ENCODE results near the gene PARP1.
"Not testable (repeated sequence)": the region's sequence is repeated elsewhere in the genome, so short reads cannot be mapped to it uniquely, and the experiment has no call there.

PARP1 gene

DNA sequence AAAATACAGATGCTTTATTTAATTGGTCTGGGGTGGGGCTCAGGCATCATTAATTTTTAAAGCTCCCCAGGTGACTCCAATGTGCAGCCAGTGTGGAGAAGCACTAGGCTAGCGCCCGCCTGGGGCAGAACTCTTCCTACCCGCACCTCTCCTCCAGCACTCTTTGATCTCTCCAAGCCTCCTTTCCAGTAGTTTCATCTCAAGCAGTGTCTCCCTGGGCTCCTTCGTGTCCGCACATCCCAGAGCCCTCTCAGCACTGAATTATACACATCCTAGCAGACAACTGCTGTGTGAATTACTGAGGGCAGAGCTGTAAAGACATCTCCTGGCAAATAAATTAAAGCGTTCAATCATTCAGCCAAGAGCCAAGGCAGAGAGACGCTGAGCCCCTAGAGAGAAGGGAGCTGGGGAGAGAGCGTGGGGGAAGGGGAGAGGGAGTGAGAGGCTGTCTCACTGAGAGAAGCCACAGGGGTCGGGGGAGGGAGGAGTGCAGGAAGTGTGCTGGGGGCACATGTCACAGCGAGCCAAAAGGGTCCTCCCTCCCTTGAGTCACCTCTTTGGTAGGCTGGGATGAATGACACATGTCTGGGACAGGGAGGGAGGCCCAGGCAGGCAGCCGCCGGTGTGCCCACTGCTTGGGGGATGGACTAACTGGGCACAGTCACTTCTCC is 21.0 kb upstream of the PARP1 start:
- DNase-seq, result no peak

DNA sequence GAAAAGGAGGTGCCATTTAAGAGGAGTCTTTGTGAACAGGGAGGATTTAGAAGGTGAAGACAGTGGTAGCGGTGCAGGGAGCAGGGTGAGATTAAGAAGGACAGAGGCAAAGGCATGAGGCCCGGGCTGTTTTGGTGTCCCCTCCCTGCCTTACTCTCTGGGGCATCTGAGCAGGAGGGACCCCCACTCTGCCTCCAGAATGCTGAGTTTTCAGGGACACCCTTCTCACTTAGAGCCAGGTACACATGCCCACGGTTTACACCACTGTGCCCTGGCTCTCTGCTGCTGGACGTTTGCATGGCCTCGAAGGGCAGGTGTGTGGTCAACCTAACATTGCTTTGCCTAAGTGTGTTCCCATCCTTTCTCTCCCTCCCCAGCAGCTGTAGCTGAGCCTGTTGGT is 20.5 kb upstream of the PARP1 start:
- no peak for DNase-seq

DNA sequence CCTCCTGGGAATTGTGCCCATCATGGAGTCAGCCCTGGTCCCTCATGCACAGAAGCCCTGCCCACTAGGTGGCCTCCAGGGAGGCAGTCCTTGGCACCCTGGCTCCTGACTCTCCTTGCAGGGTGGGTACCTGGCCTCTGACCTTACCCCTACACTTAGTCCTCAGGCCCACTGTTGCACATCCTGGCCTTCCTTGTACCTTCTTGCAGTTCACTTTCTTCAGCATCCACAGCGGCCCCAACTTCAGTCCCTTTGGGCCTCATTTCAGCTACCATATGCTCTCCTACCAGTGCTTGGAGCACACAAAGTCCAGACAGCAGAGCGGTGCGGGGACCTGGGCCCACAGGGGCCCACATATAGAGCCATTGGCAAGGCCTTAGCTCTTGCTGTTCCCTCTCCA is 19.2 kb upstream of the PARP1 start:
- no peak for DNase-seq

DNA sequence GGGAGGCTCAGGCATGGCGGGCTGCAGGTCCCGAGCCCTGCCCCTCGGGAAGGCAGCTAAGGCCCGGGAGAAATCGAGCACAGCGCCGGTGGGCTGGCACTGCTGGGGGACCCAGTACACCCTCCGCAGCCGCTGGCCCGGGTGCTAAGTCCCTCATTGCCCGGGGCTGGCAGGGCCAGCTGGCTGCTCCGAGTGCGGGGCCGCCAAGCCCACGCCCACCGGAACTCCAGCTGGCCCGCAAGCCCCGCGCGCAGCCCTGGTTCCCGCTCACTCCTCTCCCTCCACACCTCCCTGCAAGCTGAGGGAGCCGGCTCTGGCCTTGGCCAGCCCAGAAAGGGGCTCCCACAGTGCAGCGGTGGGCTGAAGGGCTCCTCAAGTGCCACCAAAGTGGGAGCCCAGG is 18.5 kb upstream of the PARP1 start:
- not testable (repeated sequence) for DNase-seq

DNA sequence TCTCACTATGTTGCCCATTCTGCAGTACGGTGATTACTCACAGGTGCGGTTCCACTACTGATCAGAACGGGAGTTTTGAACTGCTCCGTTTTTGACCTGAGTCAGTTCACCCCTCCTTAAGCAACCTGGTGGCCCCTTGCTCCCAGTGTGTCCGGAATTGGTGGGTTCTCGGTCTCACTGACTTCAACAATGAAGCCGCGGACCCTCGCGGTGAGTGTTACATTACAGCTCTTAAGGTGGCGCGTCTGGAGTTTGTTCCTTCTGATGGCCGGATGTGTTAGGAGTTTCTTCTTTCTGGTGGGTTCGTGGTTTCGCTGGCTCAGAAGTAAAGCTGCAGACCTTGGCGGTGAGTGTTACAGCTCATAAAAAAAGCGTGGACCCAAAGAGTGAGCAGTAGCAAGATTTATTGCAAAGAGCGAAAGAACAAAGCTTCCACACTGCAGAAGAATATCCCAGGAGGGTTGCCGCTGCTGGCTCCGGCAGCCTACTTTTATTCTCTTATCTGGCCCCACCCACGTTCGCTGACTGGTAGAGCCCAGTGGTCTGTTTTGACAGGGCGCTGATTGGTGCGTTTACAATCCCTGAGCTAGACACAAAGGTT is 17.6 kb upstream of the PARP1 start:
- DNase-seq, result peak; percentile 19

DNA sequence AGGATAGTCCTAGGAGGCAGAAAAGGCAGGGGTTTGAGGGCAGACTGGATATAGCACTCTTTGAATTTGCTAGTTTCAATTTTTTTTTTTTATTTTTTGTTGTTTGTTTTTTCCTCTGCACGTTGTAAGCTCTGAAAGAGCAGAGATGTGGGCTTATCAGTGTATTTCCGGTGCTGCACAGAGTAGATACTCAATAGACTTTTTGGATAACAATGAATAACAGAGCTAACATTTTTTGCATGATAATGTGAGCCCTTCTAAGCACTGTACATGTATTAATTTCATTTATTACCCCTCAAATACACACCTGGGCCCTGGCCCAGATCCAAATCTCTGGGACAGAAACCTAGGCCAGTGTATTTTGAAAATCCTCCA is 17.1 kb upstream of the PARP1 start:
- no peak for DNase-seq

DNA sequence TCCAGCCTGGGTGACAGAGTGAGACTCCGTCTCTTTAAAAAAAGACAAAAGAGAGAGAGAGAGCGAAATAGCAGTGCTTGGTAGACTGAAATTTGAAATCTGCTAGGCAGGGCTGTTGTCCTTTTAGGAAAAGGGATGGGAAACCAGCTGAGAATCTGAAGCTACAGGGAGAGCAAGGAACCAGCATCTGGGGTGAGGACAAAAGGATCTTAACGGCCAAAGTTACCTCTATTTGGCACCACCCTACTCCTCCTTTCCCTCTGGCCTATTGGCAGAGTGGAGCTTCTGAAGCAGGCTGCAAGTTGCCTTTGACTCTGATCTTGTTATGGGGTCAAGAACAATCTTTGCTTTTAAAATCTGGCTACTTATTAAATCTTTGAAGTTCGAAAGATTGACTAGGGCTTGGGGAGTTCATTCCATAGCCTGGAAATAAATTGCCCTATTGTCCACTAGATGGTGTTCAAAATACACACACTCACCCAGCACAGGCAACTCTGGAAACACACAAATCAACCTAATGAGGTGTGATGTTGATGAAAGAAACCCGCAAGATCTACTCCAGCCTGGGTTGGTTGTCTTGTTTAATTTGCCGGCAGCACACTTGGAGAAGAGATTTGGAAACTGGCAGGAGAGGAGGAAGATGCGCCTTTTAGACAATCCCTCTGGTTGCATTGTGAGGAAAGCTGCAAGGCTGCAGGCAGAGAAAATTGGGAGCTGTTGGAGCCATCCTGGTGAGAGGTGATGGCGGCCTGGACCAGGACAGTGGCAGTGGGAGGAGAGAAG is 16.5 kb upstream of the PARP1 start:
- DNase-seq, result no peak

DNA sequence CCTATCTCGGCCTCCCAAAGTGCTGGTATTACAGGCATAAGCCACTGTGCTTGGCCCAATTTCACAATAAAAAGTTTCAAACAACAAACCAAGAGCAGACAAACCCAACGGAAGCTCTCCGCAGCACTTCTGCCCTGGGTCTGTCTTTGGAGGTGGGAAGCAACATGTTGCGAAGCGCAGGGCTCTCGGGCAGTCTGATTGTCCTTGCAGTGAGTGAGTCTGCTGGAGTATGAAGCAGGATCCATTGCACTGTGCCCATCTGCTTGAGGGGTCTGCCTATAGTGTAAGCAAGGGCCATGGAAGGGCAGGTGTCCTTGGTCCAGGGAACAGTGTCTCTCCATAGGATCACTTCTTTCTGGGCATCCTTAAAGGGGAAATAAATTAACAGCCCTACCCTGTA is 14.6 kb upstream of the PARP1 start:
- no peak for DNase-seq

DNA sequence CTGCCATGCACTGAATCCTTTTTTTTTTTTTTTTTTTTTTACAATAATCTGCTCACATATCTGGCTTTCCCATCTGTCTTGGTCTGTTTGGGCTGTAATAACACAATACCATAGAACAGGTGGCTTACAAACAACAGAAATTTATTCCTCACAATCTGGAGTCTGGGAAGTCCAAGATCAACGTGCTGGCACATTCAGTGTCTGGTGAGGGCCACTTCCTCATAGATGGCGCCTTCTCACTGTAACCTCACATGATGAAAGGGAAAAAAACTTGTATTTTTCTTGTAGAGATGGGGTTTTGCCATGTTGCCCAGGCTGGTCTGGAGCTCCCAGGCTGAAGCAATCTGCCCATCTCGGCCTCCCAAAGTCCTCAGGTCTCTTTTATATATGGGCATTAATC is 13.0 kb upstream of the PARP1 start:
- no peak for DNase-seq

DNA sequence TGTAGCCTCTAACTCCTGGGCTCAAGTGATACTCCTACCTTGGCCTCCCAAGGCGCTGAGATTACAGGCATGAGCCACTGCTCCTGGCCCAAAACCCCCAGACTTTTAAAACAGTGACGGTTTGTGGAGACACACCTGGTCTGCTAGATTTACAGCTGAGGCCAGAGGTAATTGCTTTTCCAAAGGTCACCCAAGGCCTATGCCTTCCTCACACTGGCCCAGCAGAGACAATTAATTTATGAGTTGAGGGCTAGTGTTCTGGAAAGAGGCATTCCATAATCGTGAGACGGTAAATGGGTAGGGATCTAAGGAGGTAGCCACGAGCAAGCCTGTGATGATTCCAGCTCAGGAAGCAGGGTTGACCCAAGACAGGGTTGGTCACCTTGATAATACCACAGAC is 12.4 kb upstream of the PARP1 start:
- DNase-seq, result no peak

DNA sequence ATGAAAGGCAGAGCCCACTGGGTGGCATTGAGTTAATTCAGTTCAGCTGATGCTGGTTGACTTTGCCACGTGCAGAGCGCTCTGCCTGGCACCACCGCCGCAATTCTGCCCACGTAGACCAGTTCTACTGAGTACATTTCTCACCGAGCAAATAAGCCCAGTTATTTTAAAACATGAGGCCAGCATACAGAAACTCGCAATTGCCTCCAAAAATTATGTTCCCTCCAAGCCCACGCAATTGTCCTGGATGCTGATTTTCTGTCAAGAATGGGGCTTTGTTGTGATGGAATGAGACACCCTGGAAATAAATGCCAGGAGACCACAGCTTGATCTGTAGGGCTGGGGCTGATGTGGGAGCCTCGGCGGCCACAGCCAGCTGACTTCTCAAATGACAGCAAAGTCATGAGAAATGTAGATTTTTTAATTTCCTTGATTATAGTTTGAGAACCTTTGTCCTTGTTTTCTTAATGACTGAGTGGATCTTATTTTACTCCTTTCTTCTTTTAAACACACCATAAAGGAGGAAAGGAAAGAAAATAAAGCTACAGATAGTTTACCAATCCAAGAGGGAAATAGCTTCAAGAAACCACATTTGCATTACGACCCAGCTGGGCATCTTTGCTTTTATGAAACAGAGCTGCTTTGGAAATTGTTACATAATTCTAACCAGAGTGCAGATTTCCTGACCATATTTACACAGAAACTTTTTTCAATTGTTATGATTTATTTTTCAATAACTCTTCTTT is 11.6 kb upstream of the PARP1 start:
- no peak for DNase-seq

DNA sequence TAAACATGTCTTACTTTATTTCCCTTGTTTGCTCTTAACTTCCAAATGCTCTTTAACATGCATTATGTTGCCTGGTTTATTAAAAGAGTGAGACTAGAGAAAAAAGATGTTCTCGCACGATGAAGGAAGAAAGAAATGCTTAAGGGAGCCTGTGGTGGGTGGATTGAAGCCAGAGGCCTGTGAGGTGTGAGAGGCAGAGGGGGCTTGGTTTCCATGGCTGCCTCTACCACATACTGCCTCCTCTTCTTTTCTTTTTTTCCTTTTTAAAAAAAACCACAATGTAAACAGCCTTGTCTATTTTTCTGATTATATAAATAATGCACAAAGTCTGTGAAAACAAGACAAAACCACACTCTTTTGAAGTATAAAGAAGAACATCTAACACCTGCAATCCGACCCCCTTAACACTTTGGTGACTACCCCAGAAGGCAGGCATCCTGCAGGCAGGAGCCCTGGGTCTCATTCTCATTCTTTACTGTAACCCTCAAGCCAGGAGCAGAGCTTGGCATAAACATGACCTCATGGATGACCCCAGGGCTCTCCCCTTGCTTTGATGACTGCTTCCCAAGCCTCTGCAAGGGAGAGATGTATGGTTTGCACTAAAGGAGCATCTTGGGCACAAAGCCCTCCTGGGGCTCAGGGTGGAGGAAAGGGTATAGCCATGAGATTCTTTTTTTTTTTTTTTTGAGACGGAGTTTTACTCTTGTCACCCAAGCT is 10.1 kb upstream of the PARP1 start:
- DNase-seq, result no peak

DNA sequence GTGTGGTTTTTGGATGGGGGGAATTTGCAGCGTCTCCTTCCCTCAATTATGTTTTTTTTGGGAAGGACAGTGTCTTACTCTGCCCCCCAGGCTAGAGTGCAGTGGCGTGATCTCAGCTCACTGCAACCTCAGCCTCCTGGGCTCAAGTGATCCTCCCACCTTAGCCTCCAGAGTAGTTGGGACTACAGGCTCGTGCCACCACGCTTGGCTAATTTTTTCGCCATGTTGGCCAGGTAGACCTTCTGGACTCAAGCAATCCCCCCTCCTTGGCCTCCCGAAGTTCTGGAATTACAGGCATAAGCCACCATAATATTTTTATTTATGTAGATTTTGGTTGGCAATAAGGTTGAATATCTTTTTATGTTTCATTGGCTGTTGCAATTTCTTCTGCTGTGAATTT is 9.5 kb upstream of the PARP1 start:
- DNase-seq, result no peak

DNA sequence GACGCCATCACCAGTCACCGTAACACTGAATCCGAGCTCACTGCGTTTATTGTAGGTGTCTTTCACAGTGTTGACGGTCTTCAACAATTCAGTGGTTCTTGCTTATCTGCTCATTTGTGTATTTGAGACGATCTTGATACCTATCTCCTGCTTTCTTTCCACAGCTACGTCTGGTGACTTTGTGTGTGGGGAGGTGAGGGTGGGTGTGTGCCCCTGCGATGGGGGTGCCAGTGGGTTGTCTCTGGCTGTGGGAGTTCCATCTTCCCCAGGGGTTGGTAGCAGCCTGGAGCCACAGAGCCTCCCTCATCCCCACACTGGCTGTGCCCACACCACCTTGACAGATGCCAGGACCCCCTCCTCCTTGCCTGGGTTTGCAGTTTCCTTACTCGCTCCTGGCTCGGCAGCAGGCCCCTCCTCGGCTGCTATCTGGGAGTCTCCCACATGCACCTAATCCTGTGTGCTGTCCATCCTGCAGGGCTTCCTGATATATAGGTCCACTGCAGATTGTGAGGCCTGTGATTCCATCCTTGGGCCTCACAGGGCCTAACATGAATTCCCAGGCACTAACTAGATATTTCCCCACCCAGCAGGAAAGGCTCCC is 6.3 kb upstream of the PARP1 start:
- DNase-seq, result no peak

DNA sequence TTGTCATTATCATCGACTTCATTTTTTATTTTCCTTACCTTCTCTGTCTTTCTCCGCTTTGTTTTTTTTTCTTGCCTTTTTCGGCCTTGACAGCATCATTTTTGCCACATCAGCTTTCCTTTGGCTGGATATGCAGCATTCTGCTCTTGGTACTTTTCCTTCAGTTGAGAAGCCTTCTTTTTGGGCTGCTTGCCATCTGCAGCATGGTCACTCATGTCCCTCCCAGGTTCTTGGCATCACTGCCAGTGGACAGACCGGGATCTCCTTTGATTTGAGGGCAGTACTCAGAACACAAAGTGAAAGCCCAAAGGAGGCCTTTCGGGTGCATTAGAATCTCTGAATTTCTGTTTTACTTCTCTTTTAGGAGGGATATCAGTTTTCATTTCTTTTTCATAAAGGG is 3.7 kb upstream of the PARP1 start:
- DNase-seq, result no peak

DNA sequence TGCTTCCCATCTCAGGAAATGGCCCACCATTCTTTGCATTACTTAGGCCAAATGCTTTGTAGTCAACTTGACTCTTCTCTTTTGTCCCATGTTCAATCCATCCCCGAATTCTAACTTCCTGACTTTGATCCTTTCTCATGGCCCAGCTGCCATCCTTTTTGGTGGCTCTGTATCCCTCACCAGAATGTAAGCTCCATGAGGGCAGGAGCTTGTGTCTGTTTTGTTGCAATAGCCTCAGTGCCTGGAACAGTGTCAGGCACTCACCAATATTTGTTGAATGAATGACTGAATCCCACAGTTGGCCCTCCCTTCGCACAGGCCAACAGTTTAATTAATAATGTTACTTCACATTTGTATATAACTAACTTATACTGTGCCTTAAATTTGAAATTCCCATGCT is 3.1 kb upstream of the PARP1 start:
- no peak for DNase-seq

DNA sequence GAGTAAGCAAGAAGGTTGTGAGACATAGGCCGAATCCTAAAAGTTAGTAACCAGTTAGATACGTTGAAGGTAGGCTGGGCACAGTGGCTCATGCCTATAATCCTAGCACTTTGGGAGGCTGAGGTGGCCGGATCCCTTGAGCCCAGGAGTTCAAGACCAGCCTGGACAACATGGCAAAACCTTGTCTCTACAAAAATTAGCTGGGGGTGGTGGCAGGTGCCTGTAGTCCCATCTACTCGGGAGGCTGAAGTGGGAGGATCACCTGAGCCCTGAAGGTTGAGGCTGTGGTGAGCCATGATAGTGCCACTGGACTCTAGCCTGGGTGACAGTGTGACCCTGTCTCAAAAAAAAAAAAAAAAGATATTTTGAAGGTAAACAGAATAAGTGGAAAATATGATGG is 1.5 kb upstream of the PARP1 start:
- DNase-seq, result no peak

DNA sequence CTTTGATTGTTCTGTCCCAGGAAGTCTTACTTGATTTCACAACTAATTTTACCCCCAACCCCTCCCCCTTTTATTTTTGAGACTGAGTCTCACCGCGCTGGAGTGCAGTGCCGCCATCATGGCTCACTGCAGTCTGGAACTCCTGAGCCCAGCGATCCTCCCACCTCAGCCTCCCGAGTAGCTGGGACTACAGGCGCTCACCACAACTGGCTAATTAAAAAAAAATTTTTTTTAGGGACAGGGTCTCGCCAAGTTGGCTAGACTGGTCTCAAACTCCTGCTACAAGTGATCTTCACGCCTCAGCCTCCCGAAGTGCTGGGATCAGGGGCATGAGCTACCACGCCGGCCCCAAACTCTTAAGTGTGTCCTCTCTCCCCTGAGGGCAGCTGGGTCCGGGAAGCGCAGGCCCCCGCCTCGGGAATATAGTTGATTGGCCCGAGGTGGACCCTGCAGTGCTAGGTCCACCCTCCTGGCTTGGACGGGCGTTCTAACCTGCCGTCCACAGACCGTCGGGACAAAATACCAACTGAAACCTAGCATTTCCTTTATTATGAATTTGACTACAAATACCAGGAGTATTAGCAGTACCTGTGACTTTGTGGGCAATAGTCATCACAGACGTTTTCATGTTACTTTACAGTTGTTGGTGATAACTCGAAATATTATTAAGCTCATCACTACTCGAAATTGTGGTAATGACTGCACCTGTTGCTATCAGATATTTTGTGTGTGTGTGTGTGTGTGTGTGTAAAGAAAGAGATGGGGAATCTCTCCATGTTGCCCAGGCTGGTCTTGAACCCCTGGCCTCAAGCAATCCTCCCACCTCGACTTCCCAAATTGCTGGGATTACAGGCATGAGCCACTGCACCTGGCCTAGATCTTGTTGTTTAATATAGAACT is 642 bp upstream of the PARP1 start:
- DNase-seq, result no peak

DNA sequence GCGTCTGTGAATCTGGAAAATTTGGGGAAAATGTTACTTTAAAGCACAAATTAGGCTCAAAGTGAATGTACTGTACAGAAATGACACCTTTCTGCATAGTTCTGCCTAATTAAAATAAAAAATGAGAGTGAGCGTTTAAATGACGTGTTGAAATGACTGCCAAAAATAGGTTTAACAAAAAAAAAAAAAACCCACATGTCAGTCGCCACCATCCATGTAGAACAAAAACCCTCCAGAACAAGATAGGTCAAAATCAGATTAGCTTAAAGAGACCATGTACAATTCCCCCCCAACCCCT is 745 bp downstream of the PARP1 start:
- DNase-seq, result no peak

DNA sequence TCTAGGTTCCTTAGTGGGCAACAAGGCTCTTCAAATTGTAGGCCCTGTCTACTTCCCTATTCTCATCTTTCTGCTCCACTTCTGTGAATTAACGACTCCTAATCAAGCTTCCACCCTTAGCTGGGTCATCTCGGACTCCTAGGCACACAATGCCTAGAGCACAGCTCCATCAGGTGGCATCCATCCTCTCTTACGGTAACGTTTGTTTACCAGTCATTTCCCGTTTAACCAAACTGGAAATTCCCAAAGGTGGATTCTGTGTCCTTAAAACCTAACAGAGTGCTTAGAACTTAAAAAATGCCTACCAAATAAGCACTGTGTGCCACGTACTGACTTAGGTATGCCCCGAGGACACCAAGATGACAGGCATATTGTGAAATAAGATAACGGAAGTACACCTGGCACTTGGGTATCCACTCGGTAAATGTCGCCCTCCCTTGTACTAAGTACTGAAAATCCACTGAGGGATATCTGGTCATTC is 1.5 kb downstream of the PARP1 start:
- DNase-seq, result no peak

DNA sequence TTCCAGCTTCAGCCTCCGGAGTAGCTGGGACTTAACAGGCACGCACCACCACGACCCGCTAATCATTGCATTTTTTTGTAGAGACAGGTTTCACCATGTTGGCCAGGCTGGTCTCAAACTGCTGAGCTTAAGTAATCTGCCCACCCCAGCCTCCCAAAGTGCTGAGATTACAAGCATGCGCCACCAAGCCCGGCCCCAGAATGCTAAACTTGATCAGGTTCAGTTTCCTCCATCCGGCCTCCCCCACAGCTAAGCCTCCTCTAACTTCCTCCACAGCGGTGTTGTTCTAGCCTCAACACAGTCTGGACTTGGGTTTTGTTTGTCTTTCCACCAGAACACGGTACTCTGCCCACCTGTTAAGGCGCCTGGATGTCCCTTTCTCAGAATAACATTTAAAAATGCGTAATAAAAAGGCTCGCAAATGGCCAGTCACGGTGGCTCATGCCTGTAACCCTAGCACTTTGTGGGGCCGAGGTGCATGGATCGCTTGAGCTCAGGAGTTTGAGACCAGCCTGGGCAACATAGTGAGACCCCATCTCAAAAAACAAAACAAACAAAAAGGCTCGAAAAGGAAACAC is 2.4 kb downstream of the PARP1 start:
- no peak for DNase-seq
